OCI-LY1 (cell line): Measurements from ENCODE around the gene APBA1.

Experiments
- H2AFZ ChIP-seq: fragments of 200-600 bp; sonication (generic), shearing (Covaris generic); 2 replicates; pipeline ENCODE4 v1.6.0; 2014; ENCODE audit warnings: antibody characterized with exemption, mild to moderate bottlenecking, low read length
- H3F3A ChIP-seq: fragments of 200-600 bp; sonication (generic), shearing (Covaris generic); 2 replicates; pipeline ENCODE4 v1.6.0; 2014; ENCODE audit warnings: mild to moderate bottlenecking, antibody characterized with exemption, low read length, moderate library complexity; ENCODE audit not compliant: insufficient read depth
- H3K27ac ChIP-seq: fragments of 200-600 bp; sonication (generic); 2 replicates; pipeline ENCODE4 v1.5.1; 2014; ENCODE audit warnings: low read length, mixed run types, mild to moderate bottlenecking, low read depth; ENCODE audit not compliant: poor library complexity, severe bottlenecking
- H3K27me3 ChIP-seq: fragments of 200-600 bp; sonication (generic); 2 replicates; pipeline ENCODE4 v1.6.0; 2014; ENCODE audit warnings: antibody characterized with exemption, mild to moderate bottlenecking, low read length, moderate library complexity; ENCODE audit not compliant: insufficient read depth
- H3K36me3 ChIP-seq: fragments of 200-600 bp; sonication (generic); 2 replicates; pipeline ENCODE4 v1.6.1; 2014; ENCODE audit warnings: mild to moderate bottlenecking, antibody characterized with exemption, low read length, moderate library complexity, mixed read lengths; ENCODE audit not compliant: insufficient read depth
- H3K4me1 ChIP-seq: fragments of 200-600 bp; sonication (generic); 2 replicates; pipeline ENCODE4 v1.5.1; 2014; ENCODE audit warnings: mild to moderate bottlenecking, low read length, moderate library complexity; ENCODE audit not compliant: insufficient read depth, severe bottlenecking
- H3K4me2 ChIP-seq: fragments of 200-600 bp; sonication (generic), shearing (Covaris generic); 2 replicates; pipeline ENCODE4 v1.6.1; 2014; ENCODE audit warnings: low read length
- H3K4me3 ChIP-seq: fragments of 200-600 bp; sonication (generic); 2 replicates; pipeline ENCODE4 v1.5.1; 2014; ENCODE audit warnings: low read length, low read depth, mild to moderate bottlenecking, mixed read lengths; ENCODE audit not compliant: poor library complexity, severe bottlenecking
- H3K79me2 ChIP-seq: fragments of 200-600 bp; shearing (Covaris generic); 2 replicates; pipeline ENCODE4 v1.6.1; 2016; ENCODE audit warnings: mixed run types, low read length, mixed read lengths; ENCODE audit not compliant: insufficient read depth
- H3K9ac ChIP-seq: fragments of 200-600 bp; sonication (generic), shearing (Covaris generic); 2 replicates; pipeline ENCODE4 v1.6.1; 2014; ENCODE audit warnings: mild to moderate bottlenecking, low read length, mixed read lengths
- H3K9me2 ChIP-seq: fragments of 200-600 bp; sonication (generic), shearing (Covaris generic); 2 replicates; pipeline ENCODE4 v1.6.1; 2014; ENCODE audit warnings: low read depth, mild to moderate bottlenecking, low read length, mixed read lengths
- H3K9me3 ChIP-seq: fragments of 200-600 bp; shearing (Covaris generic); 2 replicates; pipeline ENCODE4 v1.6.1; 2014; ENCODE audit warnings: low read length, mixed read lengths
- H4K20me1 ChIP-seq: fragments of 200-600 bp; sonication (generic), shearing (Covaris generic); 2 replicates; pipeline ENCODE4 v1.6.0; 2016; ENCODE audit warnings: mild to moderate bottlenecking, low read length; ENCODE audit not compliant: insufficient read depth
- EZH2 ChIP-seq: fragments of 200-600 bp; sonication (generic), shearing (Covaris generic); IDR thresholded peaks from 2 replicates; pipeline ENCODE4 v1.8.0; 2017; ENCODE audit warnings: borderline replicate concordance, mixed run types, mild to moderate bottlenecking, antibody characterized with exemption, low read length, moderate library complexity, mixed read lengths
- TF ChIP-seq, protein P1 (sequence below): fragments of 200-600 bp; sonication (generic), shearing (Covaris generic); IDR thresholded peaks from 2 replicates; pipeline ENCODE4 v1.5.1; 2017; ENCODE audit warnings: mild to moderate bottlenecking, antibody characterized with exemption, low read length, moderate library complexity, mixed read lengths

Gene APBA1

GRCh38 chr9:69469136-69469535 lies 203.0 kb downstream of the APBA1 start:
- TF ChIP-seq, protein P1, sequence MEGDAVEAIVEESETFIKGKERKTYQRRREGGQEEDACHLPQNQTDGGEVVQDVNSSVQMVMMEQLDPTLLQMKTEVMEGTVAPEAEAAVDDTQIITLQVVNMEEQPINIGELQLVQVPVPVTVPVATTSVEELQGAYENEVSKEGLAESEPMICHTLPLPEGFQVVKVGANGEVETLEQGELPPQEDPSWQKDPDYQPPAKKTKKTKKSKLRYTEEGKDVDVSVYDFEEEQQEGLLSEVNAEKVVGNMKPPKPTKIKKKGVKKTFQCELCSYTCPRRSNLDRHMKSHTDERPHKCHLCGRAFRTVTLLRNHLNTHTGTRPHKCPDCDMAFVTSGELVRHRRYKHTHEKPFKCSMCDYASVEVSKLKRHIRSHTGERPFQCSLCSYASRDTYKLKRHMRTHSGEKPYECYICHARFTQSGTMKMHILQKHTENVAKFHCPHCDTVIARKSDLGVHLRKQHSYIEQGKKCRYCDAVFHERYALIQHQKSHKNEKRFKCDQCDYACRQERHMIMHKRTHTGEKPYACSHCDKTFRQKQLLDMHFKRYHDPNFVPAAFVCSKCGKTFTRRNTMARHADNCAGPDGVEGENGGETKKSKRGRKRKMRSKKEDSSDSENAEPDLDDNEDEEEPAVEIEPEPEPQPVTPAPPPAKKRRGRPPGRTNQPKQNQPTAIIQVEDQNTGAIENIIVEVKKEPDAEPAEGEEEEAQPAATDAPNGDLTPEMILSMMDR: no peak
- no peak for TF ChIP-seq EZH2
- no peaks in the 10 kb centered on the region for H3K4me1 ChIP-seq

DNA sequence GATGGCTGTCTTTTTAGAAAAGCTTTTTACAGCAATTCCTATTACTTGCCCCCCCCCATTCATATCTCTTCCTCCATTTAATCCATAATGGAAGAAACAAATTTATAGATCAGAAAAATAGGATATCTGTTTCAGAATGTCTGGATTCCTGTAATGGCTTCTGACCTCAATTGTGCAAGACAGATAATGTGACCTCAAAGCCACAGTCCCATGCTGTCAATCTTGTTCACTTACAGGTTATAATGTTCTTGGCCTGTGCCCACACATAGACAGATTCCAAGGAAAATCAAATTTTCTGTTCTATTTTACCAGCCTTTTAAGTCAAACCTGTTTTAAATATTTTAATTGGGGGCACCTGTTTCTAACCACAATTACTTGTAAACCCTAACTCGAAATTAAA lies 203.8 kb downstream of the APBA1 start:
- H4K20me1 ChIP-seq: no peaks in the 10 kb centered on the region
- no peak overlapping the region for H2AFZ ChIP-seq
- no peaks in the 10 kb centered on the region for H3K9me2 ChIP-seq
- no peaks in the 10 kb centered on the region for H3K79me2 ChIP-seq
- TF ChIP-seq EZH2: no peak
- TF ChIP-seq, protein P1: no peak
- no peak overlapping the region for H3K4me2 ChIP-seq
- no peak overlapping the region for H3K9ac ChIP-seq
- no peaks in the 10 kb centered on the region for H3K27me3 ChIP-seq
- no peak overlapping the region for H3K27ac ChIP-seq
- no peaks in the 10 kb centered on the region for H3K9me3 ChIP-seq
- no peaks in the 10 kb centered on the region for H3K4me1 ChIP-seq
- no peaks in the 10 kb centered on the region for H3F3A ChIP-seq
- H3K36me3 ChIP-seq: no peaks in the 10 kb centered on the region
- H3K4me3 ChIP-seq: no peak overlapping the region

More at GRCh38 chr9:69469136-69469535, 203.0 kb downstream of the APBA1 start:
- Histone ChIP-seq H4K20me1 (no peaks in the 10 kb centered on the region), H3F3A (no peaks in the 10 kb centered on the region), H2AFZ (no peak overlapping the region), H3K4me2 (no peak overlapping the region), H3K27me3 (no peaks in the 10 kb centered on the region), H3K27ac (no peak overlapping the region), H3K9me2 (no peaks in the 10 kb centered on the region), H3K9ac (no peak overlapping the region), H3K9me3 (no peaks in the 10 kb centered on the region), H3K79me2 (no peaks in the 10 kb centered on the region), H3K36me3 (no peaks in the 10 kb centered on the region), H3K4me3 (no peak overlapping the region)

DNA sequence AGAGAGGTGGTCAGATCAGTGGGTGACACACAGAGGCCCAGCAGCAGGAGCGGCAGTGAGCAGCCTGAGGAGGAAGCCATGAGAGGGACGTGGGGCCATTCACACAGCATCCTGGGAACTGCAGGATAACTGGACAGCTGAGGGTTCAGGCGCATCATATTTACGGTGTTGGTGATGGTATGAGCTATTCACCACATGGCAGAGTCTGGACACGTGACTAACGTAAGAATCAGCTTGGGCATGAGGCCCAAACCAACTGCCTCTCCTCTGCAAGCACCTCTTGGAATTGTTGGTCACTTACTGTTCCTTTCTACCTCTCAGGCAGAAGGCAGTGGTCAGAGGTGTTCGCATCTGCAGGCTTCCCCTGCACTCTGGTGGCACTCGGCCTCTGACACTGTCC lies 206.0 kb downstream of the APBA1 start:
- Histone ChIP-seq H2AFZ (no peak overlapping the region), H3K4me1 (no peaks in the 10 kb centered on the region), H3K27me3 (no peaks in the 10 kb centered on the region), H3K4me3 (no peak overlapping the region), H3K79me2 (no peaks in the 10 kb centered on the region), H3K9ac (no peak overlapping the region), H3F3A (no peaks in the 10 kb centered on the region), H3K9me2 (no peaks in the 10 kb centered on the region), H3K36me3 (no peaks in the 10 kb centered on the region), H3K27ac (no peak overlapping the region), H3K4me2 (no peak overlapping the region), H4K20me1 (no peaks in the 10 kb centered on the region), H3K9me3 (no peaks in the 10 kb centered on the region)
- no peak for TF ChIP-seq EZH2
- TF ChIP-seq, protein P1: no peak
